HG03378 (cell line): ENCODE results near the gene WWC2.

Source experiments
- ATAC-seq: cut with Tn5 transposase; IDR thresholded peaks from one replicate; pipeline ENCODE4 v1.9.1; 2021; ENCODE audit warnings: mild to moderate bottlenecking, moderate library complexity; ENCODE audit not compliant: unreplicated experiment

WWC2 gene

DNA sequence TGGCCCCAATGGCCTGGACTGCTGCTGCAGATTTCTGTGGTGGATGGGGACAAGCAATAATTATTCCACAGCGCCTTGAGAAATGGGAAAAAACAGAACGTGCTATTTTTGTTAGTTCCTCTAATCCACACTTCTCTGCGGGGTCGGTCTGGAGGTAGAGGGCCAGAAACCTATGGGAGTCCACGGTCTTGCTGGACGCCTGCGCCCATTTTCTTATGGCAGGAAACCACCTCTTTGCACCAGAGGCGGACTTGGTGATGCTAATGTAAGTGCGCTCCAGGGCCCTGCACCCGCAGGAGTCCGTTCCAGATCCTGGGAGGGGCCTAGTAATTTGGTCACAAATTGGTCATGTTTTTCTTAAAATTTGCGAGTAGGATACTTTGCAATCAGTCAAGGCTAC, 249.1 kb downstream of the WWC2 start:
- no peak for ATAC-seq

DNA sequence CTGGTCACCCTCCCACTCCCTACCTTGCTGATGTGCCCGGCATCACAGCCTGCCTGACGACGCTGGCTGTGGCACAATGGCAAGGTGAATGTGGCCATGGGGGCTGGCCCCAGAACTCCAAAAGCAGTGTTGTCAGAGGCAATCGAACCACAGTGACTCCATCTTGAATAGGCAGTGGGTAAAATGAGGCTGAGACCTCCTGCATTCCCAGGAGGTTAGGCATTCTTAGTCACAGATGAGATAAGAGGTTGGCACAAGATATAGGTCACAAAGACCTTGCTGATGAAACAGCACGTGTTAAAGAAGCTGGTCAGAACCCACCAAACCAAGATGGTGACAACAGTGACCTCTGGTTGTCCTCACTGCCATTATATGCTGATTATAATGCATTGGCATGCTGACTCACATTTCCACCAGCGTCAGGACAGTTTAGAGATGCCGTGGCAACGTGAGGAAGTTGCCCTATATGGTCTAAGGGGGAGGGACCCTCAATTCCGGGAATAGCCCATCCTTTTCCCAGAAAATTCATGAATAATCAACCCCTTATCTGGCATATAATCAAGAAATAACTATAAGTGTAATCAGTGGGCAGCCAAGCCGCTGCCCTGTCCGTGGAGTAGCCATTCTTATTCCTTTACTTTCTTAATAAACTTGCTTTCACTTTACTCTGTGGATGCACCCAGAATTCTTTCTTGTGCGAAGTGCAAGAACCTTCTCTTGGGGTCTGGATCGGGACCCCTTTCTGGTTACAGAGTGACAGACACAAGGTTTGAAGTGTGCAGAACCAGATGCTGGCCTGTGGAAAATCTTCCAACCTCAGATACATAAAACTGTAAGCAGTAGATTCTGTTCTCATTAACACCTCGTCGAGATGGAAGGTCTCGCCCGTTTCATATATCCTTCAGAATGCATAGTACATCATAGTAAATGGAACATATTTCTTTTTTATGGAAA, 249.9 kb downstream of the WWC2 start:
- peak; percentile 62 for ATAC-seq

DNA sequence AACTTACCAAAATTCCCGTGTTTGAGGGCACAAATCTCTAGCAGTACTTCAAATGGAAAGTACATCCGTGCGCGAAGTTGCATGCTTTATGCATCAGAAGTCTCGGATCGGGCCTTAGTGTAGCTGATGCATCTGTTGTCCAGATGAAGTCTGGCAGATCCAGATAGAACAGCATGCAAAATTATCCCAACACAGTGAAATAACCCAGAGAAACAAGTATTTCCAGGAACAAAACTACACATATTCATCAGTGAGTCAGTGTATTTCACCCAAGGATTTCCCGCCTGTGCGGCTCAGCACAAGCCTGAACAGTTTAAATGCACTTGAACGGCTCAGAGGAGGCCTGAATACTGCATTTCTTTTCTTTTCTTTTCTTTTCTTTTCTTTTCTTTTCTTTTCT, 250.6 kb downstream of the WWC2 start:
- no peak for ATAC-seq

DNA sequence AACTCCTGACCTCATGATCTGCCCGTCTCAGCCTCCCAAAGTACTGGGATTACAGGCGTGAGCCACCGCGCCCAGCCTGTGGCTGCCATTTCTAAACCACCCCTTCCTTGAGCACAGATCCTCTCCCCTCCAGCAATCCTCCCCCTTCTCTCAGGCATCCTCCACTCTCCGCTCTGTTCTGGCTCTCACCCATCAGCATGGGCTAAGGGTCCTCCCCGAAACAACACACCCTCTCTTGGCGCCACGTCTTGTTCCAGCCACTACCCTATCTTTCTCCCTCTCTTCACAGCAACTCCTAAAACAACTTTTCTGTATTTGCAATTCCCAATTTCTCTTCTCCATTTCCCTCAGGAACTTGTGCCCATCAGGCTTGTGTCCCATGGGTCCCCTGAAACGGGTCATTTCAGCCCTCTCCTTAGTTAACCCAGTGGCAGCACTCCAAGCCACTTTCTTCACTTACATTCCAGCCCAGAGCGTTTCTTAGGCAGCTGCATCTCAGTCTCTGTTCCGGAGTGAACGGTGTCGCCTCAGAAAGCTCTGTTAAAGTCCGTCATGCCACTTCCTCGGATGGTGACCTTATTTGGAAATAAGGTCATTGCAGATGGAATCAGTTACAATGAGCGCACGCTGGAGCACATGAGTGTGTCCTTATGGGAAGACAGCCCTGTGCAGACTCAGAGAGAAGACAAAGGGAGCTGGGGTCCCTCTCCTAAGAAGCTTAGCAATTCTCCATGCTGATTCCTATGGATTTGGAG, 251.4 kb downstream of the WWC2 start:
- ATAC-seq: no peak

DNA sequence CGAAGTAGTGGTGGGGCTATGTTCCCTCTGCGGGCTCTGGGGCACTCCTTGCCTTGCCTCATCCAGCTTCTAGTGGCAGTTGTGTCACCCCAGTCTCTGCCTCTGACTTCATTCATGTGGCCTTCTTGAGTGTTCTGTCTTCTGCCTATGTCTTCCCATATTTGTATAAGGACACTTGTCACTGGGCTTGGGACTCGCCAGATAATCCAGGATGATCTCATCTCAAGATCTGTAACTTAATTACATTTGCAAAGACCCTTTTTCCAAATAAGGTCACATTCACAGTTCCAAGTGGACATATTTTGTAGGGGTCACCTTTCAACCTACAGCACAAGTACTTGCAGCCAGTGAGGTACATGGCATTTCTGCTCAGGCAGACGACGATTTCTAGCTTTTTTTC, 253.5 kb downstream of the WWC2 start:
- ATAC-seq: no peak

DNA sequence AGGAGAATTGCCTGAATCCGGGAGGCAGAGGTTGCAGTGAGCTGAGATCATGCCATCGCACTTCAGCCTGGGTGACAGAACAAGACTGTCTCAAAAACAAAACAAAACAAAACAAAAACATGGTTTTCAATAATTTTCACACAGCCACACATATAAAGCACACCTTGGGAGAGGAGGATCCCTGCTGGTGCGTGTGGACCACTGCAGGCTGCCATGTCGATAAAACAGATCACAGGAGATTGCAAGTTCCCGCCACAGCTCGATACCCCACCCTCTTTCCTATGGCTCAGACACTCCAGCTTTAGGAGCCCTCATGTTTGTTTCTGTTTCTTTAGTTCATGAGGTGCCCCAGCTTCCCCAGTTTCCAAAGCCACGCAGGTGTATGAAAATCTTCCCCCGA, 254.5 kb downstream of the WWC2 start:
- no peak for ATAC-seq

DNA sequence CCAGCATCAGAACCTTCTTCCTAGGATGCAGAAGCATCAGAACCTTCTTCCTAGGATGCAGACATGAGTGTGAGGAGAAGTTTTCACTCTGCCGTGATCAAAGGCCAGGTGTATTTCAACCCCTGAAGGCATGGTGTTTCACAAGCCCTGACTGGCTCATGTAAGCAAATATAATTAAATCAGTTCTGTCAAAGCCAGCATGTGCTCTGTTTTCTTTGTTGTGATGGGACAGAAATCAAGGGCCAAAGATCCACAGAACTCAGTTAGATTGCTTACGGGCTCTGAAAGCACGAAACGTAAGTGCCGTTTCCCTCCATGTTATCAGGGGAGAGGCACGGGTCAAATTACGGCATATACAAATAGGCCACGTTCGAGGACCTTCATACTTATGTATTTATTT, 255.2 kb downstream of the WWC2 start:
- no peak for ATAC-seq

DNA sequence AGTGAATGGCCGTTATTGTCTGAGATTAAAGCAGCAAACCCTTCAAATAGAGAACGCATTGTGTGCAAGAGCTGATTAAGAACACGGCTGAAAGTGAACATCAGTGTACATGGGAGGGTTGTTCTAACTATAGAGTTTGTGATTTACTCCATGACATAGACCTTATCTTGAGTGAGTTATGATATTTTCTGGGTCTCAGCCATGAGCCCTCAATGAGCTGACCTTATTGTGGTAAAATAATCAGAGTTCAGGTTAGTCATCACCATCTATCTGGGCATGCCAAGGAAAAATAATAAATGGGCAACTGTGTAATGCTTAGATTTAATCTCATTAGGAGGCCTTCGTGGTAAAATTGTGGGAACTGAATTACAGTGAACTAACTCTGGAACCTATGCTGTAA, 256.3 kb downstream of the WWC2 start:
- no peak for ATAC-seq

DNA sequence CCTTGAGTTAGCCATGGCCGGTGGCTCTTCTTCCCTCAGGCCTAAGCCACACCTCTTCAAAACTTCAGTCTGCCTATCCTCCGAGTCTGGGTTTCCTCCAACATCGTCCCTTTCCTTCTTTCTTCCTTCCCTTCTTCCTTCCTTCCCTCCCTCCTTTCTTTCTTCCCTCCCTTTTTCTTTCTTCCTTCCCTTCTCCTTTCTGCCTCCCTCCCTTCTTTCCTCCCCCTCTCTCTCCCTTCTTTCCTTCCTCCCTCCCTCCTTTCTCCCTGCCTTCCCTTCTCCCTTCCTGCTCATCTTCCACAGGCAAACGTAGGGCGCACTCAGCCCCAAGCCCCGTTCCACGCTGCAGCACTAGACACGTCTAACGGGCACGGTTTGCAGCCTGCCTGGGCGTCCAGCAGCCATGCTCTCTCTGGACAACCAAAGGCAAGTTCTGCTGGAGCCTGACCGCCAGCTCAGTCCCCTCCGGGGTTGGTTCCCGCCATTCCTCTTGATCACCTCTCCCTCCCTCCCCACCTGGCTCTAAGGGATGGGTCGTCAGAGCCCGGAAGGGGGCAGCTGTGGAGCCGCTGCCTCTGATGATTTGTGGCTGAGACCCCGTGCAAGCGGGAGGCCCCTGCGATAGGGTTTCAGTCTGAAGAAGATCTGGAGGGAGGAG, 257.2 kb downstream of the WWC2 start:
- no peak for ATAC-seq

DNA sequence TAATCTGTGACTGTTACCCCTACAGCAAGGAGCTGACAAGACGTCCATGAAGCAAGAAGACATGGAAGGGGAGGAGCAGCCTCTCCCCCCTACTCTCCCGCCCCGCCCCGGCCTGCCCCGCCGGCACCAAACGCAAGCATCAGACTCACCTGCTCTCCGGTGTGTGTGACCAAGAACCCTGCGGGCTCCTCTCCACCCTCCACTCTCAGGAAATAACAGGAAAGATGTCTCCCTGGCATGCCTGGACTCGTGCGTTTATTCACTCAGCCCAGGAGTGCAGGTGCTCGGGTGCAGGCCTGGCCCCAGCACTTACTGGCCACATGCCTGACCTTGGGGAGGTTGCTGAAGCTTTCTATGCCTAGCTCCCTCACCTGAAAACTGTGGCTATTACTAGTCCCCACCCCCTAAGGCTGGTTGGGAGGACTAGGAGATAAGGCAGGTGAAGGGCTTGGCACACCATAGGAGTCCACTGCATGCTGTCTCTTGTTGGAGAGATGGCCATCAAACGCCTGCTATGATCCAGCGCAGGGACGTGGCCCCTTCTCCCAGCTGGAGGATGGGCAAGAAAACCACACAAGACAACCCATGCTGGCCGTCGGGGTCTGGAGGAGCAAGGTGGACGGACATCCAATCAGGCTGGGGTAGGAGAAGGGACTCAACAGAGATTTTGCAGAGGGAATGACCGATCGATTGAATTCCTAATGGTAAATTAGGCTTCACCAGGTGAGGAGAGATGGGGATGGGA, 258.0 kb downstream of the WWC2 start:
- no peak for ATAC-seq

DNA sequence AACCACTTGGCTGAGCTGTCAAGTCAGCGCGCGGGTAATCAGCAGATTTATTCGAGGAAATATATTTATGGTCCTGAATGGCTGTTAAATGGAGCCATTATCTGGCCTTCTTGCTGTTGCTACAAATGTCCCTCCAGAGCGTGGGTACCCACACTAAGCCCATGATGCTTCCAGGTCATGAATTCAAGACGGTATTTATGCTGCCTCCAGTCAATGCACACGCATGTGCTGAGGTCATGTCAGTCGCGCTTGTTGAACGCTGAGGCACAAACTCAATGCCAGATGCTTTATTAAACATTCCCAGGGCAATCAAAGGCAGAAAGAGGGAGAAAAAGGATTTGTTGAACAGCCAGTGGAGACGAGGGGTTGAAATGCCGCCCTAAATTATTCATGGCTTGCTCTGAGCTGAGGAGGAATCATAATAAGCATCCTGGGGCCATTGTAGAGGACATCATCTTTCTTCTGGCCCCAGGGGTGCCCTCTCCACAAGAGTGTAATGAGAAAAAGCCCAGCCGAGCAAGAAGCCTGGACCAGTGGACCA, 259.2 kb downstream of the WWC2 start:
- no peak for ATAC-seq

DNA sequence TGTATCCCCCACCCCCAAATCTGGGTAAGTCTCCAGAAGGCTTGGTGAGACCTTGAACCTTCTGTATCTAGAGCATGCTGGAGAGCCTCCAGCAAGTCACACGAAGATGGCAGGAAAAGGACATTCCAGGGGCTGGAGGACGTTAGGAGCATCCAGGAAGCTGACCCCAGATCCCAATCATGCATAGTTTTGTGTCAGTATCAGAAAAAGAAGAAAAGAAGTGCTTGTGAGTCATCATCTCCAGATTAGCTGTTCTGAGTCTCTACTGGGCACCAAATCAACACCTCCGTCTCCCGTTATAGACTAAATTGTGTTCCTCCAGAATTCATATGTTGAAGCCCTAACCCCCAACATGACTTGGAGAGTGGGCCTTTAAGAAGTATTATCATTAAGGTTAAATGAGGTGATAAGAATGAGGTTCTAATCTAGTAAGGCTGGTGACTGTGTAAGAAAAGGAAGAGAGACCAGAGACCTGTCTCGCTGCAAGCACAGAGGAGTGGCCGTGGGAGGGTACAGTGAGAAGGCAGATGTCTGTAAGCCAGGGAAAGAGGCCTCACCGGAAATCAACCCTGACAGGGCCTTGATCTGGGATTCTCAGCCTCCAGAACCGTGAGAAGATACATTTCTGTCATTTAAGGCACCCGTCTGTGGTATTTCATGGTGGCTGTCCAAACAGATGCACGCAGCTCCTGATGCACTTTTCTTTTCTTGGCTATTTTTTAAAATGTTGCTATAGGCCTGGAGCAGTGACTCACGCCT, 261.3 kb downstream of the WWC2 start:
- no peak for ATAC-seq

DNA sequence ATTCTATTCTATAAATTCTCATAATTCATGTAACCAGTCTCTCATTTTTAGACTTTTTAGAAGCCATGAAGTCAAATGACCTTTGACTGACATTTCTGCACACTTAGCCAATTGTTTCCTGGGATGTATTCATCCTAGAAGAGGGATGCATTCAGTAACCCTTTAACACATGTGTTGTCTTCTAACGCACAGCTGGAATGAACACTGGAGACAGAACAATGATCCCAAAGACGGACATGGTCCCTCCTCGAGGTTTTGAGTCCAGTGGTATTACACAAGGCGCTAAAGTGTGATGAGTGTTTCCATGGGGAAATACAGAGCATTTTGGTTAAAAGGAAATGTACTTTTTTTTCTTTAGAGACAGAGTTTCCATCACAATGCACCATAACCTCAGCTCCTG, 263.0 kb downstream of the WWC2 start:
- no peak for ATAC-seq

DNA sequence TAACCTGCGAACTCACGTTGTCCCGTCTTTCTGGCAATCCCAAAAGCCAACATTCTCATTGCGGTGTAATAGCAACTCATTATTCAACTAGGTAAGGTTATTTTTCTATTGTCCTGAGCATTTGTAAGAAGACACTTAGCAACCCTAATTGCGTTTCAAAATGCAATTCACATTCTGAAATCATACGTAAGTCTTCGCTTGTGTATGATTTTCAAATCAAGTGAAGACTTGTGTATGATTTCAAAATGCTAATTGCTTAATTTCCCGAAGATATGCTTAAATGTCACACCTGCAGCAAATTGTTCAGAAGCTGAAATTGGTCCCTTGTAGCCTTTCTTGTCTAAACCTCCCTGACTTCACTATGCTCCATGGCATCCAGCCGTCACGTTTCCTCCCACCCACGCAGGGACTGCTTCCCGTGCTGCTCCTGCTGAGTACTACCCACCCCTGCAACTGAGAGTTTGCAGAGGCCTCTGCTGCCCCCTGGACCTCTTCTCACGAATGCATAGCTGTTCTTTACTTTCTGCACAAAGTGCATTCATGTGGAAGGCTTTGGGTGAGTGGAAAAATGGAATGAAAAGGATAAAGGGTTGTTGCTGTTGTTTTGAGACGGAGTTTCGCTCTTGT, 264.0 kb downstream of the WWC2 start:
- ATAC-seq: no peak

DNA sequence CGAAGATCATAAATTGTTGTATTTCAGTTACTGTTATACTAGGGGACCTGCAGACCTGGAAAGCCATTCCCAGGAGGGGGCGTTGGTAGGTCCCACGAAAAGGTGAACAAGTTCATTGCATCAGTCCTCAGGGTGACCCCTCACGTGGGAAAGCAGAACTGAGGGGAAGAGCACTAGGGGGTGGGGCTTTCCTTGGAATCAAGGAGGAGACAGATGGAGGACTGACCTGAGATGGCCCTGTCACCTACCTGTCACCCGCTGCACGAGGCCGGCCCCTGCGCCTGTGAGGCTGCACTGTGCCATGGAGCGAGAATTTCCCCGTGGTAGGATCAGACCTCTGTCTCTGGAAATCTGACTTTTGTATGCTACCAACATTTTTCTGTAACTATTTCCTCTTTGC, 265.0 kb downstream of the WWC2 start:
- no peak for ATAC-seq

DNA sequence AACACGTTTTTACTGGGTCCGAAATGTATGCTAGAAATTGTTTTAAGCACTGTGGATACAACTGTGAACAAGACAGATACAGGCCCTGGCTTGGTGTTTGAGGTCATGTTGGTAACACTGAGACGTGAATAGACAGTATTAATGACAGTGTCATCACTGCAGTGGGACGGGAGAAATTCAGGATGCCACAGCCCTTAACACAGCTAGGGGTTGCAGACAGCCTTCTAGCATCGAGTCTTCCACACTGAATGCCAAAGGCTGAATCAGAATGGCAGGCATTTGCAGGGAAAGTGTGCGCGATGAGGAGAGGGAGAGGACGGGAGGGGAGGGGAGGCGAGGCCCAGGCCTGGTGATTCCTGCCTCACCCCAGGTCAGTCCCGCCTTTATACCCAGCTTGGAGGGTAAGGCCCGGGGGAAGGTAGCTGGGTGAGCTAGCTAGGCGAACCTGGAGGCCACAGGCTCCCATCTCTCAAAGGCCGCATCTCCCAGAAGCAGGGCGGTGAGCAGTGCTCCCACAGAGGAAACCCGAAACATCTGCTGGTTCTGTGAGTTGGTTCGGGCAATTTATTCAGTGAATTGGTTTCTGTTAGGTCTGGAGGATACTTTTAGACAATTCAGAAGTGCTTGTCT, 267.3 kb downstream of the WWC2 start:
- ATAC-seq: no peak

DNA sequence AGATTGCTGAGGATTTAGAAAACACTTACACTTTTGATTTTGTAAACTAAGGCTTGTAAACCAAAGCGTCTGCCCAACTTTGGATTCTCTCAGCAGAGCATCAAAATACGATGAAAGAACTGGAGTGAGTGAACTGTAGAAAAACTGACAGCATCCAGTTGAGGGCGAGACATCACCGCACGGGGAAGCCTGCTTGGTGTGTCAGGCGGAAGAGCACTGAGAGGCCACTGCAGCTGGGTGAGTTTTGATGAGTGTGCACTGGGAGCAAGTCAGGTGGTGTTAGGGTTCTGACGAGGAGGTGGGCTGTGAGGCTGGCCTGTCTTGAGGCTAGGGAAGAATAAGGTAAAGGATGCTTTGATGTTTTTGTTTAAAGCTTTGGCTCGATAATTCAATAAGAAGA, 270.0 kb downstream of the WWC2 start:
- no peak for ATAC-seq
